Stromal cell of bone marrow (primary cell): ENCODE results near the gene LAG3.

Experiments
- DNase-seq: peaks from one replicate; pipeline ENCODE4 v3.0.0-alpha.2; 2012; ENCODE audit warnings: low read depth

LAG3 gene

DNA sequence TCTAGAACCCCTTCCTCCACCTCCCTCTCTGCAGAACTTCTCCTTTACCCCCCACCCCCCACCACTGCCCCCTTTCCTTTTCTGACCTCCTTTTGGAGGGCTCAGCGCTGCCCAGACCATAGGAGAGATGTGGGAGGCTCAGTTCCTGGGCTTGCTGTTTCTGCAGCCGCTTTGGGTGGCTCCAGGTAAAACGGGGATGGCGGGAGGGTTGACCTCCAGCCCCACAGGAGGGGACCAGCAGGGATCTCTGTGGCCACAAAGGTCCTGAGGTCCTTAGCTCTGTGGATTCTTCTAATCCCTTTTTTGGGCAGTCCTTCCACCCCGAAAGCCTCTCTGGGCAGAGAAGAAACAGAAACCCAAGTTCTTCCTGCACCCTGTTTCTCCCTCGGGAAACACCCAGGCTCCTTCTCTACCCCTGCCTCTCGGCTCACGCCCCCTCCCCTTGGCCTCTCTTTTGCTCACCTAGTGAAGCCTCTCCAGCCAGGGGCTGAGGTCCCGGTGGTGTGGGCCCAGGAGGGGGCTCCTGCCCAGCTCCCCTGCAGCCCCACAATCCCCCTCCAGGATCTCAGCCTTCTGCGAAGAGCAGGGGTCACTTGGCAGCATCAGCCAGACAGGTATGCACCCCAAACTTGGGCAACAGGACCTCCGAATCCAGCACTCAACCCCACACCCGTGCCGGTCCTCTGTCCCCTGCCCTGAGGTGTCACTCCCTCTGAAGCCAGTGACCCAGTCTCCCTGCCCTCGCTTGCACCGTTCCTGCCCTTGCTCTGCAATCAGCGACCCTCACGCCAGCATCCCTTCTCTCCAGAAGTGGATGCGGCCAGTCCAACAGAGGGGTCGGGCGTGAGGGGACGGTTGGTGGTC is 638 bp downstream of the LAG3 start:
- DNase-seq = no peak

GRCh38 chr12:6773590-6774351 is 1.5 kb downstream of the LAG3 start:
- no peak for DNase-seq

DNA sequence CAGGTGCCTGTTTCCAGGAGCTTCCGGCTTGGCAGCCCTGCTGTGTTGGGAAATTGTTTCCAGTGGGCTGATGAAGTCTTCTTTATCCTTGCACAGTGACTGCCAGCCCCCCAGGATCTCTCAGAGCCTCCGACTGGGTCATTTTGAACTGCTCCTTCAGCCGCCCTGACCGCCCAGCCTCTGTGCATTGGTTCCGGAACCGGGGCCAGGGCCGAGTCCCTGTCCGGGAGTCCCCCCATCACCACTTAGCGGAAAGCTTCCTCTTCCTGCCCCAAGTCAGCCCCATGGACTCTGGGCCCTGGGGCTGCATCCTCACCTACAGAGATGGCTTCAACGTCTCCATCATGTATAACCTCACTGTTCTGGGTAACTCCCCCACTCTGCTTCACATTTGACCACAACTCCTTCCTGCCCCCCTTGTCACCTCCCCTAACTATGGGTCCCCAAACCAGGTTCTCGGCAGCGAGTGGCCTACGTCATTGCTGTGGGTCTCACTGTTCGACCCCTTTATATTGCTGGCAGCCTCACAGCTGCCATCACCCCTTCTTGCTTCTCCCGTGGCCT is 2.3 kb downstream of the LAG3 start:
- no peak for DNase-seq

GRCh38 chr12:6775185-6776174 is 3.2 kb downstream of the LAG3 start:
- no peak for DNase-seq

GRCh38 chr12:6777386-6777785 is 5.1 kb downstream of the LAG3 start:
- no peak for DNase-seq

DNA sequence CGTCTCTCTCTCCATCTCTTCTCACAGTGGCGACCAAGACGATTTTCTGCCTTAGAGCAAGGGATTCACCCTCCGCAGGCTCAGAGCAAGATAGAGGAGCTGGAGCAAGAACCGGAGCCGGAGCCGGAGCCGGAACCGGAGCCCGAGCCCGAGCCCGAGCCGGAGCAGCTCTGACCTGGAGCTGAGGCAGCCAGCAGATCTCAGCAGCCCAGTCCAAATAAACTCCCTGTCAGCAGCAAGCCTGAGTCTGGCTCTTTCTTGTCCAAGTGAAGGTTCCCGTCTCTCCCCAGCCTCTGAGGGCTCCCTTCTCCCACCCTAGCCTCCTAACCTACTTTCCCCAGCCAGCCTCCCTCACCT is 5.9 kb downstream of the LAG3 start:
- no peak for DNase-seq

DNA sequence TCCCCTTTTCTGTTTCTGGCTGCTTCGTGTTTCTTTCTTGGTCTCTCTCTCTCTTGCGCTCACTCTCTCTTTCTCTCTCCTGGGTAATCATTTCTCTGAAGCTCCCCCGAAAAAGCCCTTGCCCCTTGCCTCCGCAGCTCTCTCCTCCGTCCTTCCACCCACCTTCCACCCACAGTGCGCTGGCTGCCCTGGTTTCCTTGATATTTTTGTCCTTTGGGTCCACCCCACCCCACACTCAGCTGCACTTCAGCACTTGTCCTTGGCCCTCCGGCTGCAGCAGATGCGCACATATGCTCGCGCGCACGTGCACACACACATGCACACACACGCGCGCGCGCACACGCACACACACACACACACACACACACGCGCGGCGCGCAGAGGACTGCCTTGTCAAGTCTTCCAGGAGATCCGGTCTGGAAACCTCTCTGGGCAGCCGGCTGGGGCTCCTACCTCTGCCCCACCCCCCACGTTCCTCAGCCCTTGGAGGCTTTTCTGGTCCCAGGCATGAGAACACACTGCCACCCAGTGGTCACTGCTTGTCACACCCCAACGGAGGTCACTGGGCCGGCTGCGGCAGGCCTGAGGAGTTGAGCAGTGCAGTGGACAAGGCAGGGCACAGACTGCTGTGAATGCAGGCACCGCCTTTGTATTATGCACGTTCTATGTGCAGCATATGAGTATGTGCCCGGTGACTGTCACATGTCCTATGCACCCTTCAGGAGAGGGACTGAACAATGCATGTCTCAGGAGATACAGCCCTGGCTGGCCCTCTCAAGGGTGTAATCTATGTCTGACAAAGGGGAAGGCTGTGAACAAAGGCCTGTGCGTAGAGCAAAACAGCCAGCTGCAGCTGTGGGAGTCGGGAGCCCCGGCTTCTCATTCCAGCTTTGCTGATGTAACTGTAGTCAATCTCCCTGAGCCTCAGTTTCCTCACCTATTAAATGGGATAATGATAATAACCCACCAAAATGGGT is 6.5 kb downstream of the LAG3 start:
- peak; percentile 81 for DNase-seq

GRCh38 chr12:6779708-6780432 is 7.5 kb downstream of the LAG3 start:
- DNase-seq = no peak

DNA sequence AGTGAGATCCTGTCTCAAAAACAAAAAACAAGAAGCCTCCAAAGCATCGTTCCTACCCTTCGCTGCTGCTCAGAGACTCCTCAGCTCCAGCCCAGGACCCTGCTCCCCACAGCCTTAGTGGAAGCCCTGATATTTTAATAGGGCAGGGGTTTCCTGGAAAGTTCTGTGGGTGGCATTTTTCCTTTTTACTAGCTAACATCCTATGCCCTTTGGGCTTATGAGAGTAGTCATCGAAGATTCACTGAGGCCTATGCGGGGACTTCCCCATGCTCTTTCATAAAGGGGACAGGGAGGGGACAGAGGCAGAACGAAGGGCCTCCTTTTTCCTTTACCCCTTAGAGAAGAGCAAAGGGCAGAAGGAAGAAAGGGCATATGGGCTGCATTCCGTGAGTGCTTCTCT is 8.3 kb downstream of the LAG3 start:
- DNase-seq = no peak

- no peak for DNase-seq
Measured at GRCh38 chr12:6782119-6782518, 9.8 kb downstream of the LAG3 start.

DNA sequence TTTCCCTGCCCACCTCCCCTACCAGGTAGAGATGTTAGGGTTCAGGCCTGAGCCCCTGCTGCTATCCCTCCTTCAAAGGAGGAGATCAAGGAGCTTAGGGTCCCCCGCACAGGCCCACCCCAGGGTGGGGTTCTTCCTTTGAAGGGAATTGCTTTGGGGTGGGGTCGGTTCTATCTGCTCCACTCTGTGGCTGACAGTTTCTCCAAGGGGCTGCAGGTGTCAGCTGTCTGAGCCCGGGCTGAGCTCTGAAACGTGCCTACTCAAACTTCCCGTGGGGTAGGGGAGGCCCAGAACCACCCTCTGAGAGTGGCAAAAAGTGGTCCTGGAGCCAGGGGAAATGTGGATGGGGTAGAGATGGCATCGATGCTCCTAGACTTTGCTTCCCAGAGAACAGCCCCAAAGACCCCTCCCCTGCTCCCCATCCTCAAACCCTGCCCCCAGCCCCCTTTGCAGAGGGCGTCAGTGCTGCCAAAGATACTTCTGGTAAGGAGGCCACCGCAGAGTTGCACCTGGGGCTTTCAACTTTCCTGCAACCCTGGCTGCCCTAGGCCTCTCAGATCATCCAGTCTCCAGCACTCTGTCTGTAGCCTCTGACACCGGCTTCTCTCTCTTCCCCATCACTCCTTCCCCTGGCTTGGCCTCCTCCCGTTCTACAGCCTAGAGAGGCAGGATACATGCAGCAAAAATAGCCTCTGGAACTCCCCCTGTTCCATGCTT is 10.7 kb downstream of the LAG3 start:
- no peak for DNase-seq

- DNase-seq = no peak
Measured at GRCh38 chr12:6783828-6784227, 11.5 kb downstream of the LAG3 start.

DNA sequence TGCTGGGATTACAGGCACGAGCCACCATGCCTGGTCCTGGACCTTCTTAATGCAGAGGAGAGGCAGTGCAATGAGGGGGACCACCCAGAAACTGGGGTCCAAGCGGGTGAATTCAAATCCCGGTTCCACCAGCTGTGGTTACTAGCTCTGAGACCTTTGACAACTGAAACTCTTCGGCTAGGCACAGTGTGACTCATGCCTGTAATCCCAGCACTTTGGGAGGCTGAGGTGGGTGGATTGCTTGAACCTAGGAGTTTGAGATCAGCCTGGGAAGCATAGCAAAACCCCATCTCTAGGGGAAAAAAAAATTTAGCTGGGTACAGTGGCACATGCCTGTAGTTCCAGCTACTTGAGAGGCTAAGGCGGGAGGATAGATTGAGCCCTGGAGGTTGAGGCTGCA is 12.0 kb downstream of the LAG3 start:
- no peak for DNase-seq

- DNase-seq = no peak
Measured at GRCh38 chr12:6784761-6785160, 12.4 kb downstream of the LAG3 start.

DNA sequence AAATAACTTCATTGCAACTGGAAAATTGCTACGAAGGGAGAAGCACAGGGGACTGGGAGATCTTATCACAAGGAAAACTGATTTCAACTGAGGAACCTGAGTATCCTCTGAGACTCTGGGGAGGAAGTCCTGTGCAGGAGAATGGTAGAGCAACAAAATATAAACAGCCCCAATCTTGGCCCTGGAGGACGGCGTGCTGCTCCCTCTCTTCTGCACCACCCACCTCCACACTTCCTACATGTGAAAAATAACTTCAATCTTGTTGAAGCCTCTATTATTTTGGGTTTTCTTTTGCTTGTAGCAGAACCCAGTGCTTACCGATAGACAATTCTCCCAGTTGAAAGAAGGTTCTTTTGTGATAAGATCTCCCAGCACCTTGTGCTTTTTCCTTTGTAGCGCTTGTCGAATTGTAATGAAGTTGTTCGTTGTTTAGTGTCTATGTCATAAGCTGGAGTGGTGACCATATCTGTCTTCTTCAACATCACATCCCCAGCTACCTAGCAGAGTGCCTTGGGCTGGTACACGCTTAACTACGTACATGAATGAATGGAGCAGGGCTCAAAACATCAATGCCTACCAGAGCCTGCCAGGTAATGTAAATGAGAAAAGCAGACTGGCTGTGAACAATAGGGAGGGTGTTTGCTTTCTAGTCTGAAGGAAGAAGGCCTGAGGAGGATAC is 14.2 kb downstream of the LAG3 start:
- no peak for DNase-seq

- no peak for DNase-seq
Measured at GRCh38 chr12:6787309-6787708, 15.0 kb downstream of the LAG3 start.

DNA sequence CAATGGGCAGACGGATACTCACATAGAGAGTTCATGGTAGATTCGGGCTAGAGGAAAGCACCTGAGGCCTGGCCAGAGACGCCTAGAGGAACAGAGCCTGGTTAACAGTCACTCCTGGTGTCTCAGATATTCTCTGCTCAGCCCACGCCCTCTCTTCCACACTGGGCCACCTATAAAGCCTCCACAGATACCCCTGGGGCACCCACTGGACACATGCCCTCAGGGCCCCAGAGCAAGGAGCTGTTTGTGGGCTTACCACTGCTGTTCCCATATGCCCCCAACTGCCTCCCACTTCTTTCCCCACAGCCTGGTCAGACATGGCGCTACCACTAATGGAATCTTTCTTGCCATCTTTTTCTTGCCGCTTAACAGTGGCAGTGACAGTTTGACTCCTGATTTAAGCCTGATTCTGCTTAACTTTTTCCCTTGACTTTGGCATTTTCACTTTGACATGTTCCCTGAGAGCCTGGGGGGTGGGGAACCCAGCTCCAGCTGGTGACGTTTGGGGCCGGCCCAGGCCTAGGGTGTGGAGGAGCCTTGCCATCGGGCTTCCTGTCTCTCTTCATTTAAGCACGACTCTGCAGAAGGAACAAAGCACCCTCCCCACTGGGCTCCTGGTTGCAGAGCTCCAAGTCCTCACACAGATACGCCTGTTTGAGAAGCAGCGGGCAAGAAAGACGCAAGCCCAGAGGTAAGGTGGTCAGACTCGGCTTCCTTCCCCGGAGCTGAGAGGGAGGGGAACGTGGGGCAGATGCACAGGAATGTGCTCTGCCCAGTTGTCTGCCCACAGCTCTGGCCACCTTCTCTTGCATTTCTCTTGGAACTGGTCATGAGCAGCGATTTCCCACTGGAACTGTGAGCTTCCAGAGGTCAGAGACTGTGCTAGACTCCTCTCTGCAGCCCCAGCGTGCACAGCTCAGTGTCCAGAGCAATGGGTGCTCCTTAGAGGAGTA is 16.9 kb downstream of the LAG3 start, which contains the start of gene CD4:
TSS of gene CD4 (plus strand) at position 557 of the 953 bp plus-strand sequence. CDS start 10,611 bp downstream, outside the sequence.
- no peak for DNase-seq
